Panc1 (cell line): Measurements from ENCODE around the gene ANTXR2. TPM values are rescaled to one million over a fixed set of nuclear protein-coding genes. Genes with fewer than 3 reads are reported as not detected.

Experiments used
- ATAC-seq: fragments of 200-7000 bp; cut with Tn5 transposase; 2 replicates; pipeline ENCODE4 v1.9.1; 2020; ENCODE audit warnings: mild to moderate bottlenecking, moderate library complexity
- BruUV-seq: library from RNA; stranded (reverse); fragments of 400-500 nt; replicated peaks from 2 replicates; lab custom pipeline; 2021; lab: Mats Ljungman, UMichigan
- CTCF ChIA-PET: fragments of 300-600 bp; sonication (Branson Sonifier 250); formaldehyde crosslinking; loops from one replicate; lab custom pipeline; 2022; ENCODE audit warnings: antibody characterized with exemption; lab: Charles Lee
- POLR2A ChIA-PET: fragments of 300-600 bp; sonication (Branson Sonifier 250); formaldehyde crosslinking; loops from one replicate; lab custom pipeline; 2022; ENCODE audit warnings: antibody characterized with exemption; lab: Charles Lee
- DNase-seq: peaks from one replicate; pipeline ENCODE4 v3.0.0-alpha.2; 2010; ENCODE audit warnings: low read depth, low spot score
- H3K27ac ChIP-seq: 2 replicates; pipeline ENCODE4 v1.5.1; 2011; ENCODE audit warnings: mild to moderate bottlenecking, low read length, inconsistent platforms
- H3K27me3 ChIP-seq: fragments of 200-500 bp; sonication (Bioruptor generic); 2 replicates; pipeline ENCODE4 v1.6.0; 2014; ENCODE audit warnings: low read length, inconsistent platforms; ENCODE audit not compliant: control insufficient read depth, insufficient read depth
- H3K36me3 ChIP-seq: fragments of 200-500 bp; sonication (Bioruptor generic); 2 replicates; pipeline ENCODE4 v1.5.1; 2014; ENCODE audit warnings: inconsistent platforms, mild to moderate bottlenecking, low read length, moderate library complexity; ENCODE audit not compliant: control insufficient read depth, insufficient read depth
- H3K4me1 ChIP-seq: 2 replicates; pipeline ENCODE4 v1.5.1; 2011; ENCODE audit warnings: inconsistent platforms, mild to moderate bottlenecking, low read length, moderate library complexity; ENCODE audit not compliant: control insufficient read depth, insufficient read depth
- H3K4me3 ChIP-seq, 2 experiments: 2 replicates each; pipeline ENCODE4 v1.5.1; 2011 to 2012; ENCODE audit warnings: low read depth in 2 of 2, low read length in 2 of 2, mild to moderate bottlenecking in 2 of 2, inconsistent platforms in 1 of 2, moderate library complexity in 1 of 2
- H3K9me3 ChIP-seq: fragments of 200-500 bp; sonication (Bioruptor generic); 2 replicates; pipeline ENCODE4 v1.5.1; 2014; ENCODE audit warnings: low read depth, mild to moderate bottlenecking, inconsistent platforms, low read length, moderate library complexity; ENCODE audit not compliant: control insufficient read depth, insufficient read depth
- CTCF ChIP-seq: fragments of 450-650 bp; IDR thresholded peaks from 2 replicates; pipeline ENCODE4 v1.5.1; 2017; ENCODE audit warnings: mild to moderate bottlenecking
- POLR2AphosphoS5 ChIP-seq: IDR thresholded peaks from 2 replicates; pipeline ENCODE4 v1.6.1; 2012; ENCODE audit warnings: mild to moderate bottlenecking, low read depth, low read length, moderate library complexity
- REST ChIP-seq, 2 experiments: IDR thresholded peaks; 2 replicates each; pipeline ENCODE4 v1.6.1; 2011 to 2012; ENCODE audit warnings: low read depth in 2 of 2, control low read depth in 1 of 2, low read length in 1 of 2, mild to moderate bottlenecking in 1 of 2, moderate library complexity in 1 of 2; ENCODE audit not compliant: insufficient read depth in 1 of 2
- SIN3A ChIP-seq: IDR thresholded peaks from 2 replicates; pipeline ENCODE4 v1.6.1; 2012; ENCODE audit warnings: low read depth, mild to moderate bottlenecking, low read length, moderate library complexity, borderline replicate concordance; ENCODE audit not compliant: insufficient read depth
- TCF7L2 ChIP-seq: IDR thresholded peaks from 2 replicates; pipeline ENCODE4 v1.6.1; 2011; ENCODE audit warnings: mild to moderate bottlenecking, low read depth, low read length, inconsistent platforms
- in situ Hi-C: cut with HindIII; loops from 2 replicates; pipeline ENCODE4 v1.10.0; 2016; ENCODE audit warnings: low sequenced_read_pairs, low pct_unique_long_range_greater_than_20kb
- intact Hi-C: fragments of 100-400 bp; cut with micrococcal nuclease; formaldehyde crosslinking; loops from one replicate; pipeline ENCODE4 v1.10.0; 2022; ENCODE audit not compliant: unreplicated experiment
- total RNA-seq: library from RNA; stranded (reverse); gene quantifications from one replicate; pipeline ENCODE4 v1.2.1, GENCODE V29; 2021; ENCODE audit not compliant: unreplicated experiment

Gene ANTXR2
- total RNA-seq, 1 experiment from 2014 or later: 27.8 TPM

GRCh38 chr4:79998201-79998600 lies 74.8 kb downstream of the ANTXR2 start:
- ATAC-seq (no peak), DNase-seq (no peak)
- Histone ChIP-seq H3K4me1 (no peaks in the 10 kb centered on the region), H3K4me3 (no peak overlapping the region), H3K36me3 (no peaks in the 10 kb centered on the region; the same call in 1 of the 2 replicates), H3K27me3 (no peaks in the 10 kb centered on the region), H3K9me3 (no peaks in the 10 kb centered on the region), H3K27ac (no peak overlapping the region)
- intact Hi-C loops: no loop called here
- TF ChIP-seq REST (IDR thresholded peaks at IDR 0.05; ENCODE audit: insufficient read depth in 1 of 2, low read depth in 2 of 2, low read length in 1 of 2) (no peak), TCF7L2 (no peak), SIN3A (no peak), CTCF (no peak), POLR2AphosphoS5 (no peak)
- no TSS peak for BruUV-seq
- in situ Hi-C loops: no loop called here
- CTCF ChIA-PET: no interaction called here
- POLR2A ChIA-PET: no interaction called here

- Histone ChIP-seq H3K4me1 (no peaks in the 10 kb centered on the region), H3K27ac (no peak overlapping the region), H3K9me3 (no peaks in the 10 kb centered on the region), H3K4me3 (no peak overlapping the region), H3K36me3 (no peaks in the 10 kb centered on the region; the same call in 1 of the 2 replicates), H3K27me3 (no peaks in the 10 kb centered on the region)
- no peak for ATAC-seq
- TF ChIP-seq TCF7L2: no peak
- TF ChIP-seq CTCF: no peak
- no peak for TF ChIP-seq REST (IDR thresholded peaks at IDR 0.05; ENCODE audit: insufficient read depth in 1 of 2, low read depth in 2 of 2, low read length in 1 of 2)
- TF ChIP-seq SIN3A: no peak
- TF ChIP-seq POLR2AphosphoS5: no peak
- intact Hi-C loops: no loop called here
- ChIA-PET POLR2A (no interaction called here), CTCF (no interaction called here)
- no TSS peak for BruUV-seq
- DNase-seq: no peak
- in situ Hi-C loops: no loop called here
Measured at GRCh38 chr4:79996851-79997250, 76.2 kb downstream of the ANTXR2 start.
